Common myeloid progenitor, CD34-positive (primary cell): ENCODE measurements around the gene CORO1A.

Experiments used
- CTCF ChIA-PET: fragments of 350-600 bp; sonication (Branson Sonifier 250); formaldehyde crosslinking; loops from one replicate; lab custom pipeline; 2021; ENCODE audit warnings: antibody characterized with exemption; lab: Charles Lee
- POLR2A ChIA-PET: fragments of 350-600 bp; sonication (Branson Sonifier 250); formaldehyde crosslinking; loops from one replicate; lab custom pipeline; 2021; ENCODE audit warnings: antibody characterized with exemption; lab: Charles Lee
- DNase-seq, 3 donors: peaks; one replicate each; pipeline versions ENCODE4 v3.0.0 to v3.0.0-alpha.2; 2013
- H3K27ac ChIP-seq, 2 experiments: 1 replicate in 1 of 2; 2 replicates in 1 of 2; pipeline ENCODE4 v1.7.0; 2013; ENCODE audit warnings: inconsistent platforms in 2 of 2, low read length in 2 of 2, mild to moderate bottlenecking in 2 of 2, low read depth in 1 of 2, moderate library complexity in 1 of 2; ENCODE audit not compliant: severe bottlenecking in 2 of 2, insufficient read depth in 1 of 2, poor library complexity in 1 of 2
- H3K27me3 ChIP-seq, 5 experiments: replicated peaks in 2 of 5; 1 replicate in 3 of 5; 2 replicates in 2 of 5; pipeline versions ENCODE4 v1.6.1 to v1.7.0; 2013; ENCODE audit warnings: low read length in 4 of 5, mild to moderate bottlenecking in 2 of 5, moderate library complexity in 2 of 5, inconsistent platforms in 1 of 5; ENCODE audit not compliant: insufficient read depth in 5 of 5, control insufficient read depth in 4 of 5
- H3K36me3 ChIP-seq, 4 experiments: 1 replicate in 2 of 4; 2 replicates in 2 of 4; pipeline versions ENCODE4 v1.6.1 to v1.7.0; 2013; ENCODE audit warnings: low read length in 3 of 4, control low read depth in 1 of 4, mild to moderate bottlenecking in 1 of 4; ENCODE audit not compliant: control insufficient read depth in 4 of 4, insufficient read depth in 4 of 4
- H3K4me1 ChIP-seq, 4 experiments: 1 replicate in 3 of 4; 2 replicates in 1 of 4; pipeline versions ENCODE4 v1.6.1 to v1.7.1; 2013; ENCODE audit warnings: low read length in 3 of 4, mild to moderate bottlenecking in 3 of 4, control low read depth in 1 of 4, inconsistent platforms in 1 of 4, moderate library complexity in 1 of 4; ENCODE audit not compliant: control insufficient read depth in 4 of 4, insufficient read depth in 4 of 4; ENCODE audit errors: control extremely low read depth in 1 of 4
- H3K4me3 ChIP-seq, 7 experiments: 1 replicate in 4 of 7; 2 replicates in 3 of 7; pipeline versions ENCODE4 v1.5.1 to v1.7.0; 2013; ENCODE audit warnings: mild to moderate bottlenecking in 7 of 7, low read length in 6 of 7, moderate library complexity in 6 of 7, inconsistent platforms in 2 of 7, low read depth in 2 of 7, control low read depth in 1 of 7; ENCODE audit not compliant: insufficient read depth in 4 of 7, control insufficient read depth in 1 of 7; ENCODE audit errors: extremely low read depth in 1 of 7
- H3K9me3 ChIP-seq, 5 experiments: 1 replicate in 4 of 5; 2 replicates in 1 of 5; pipeline versions ENCODE4 v1.6.1 to v1.7.1; 2013; ENCODE audit warnings: low read length in 4 of 5, mild to moderate bottlenecking in 2 of 5, inconsistent platforms in 1 of 5, low read depth in 1 of 5, moderate library complexity in 1 of 5; ENCODE audit not compliant: control insufficient read depth in 4 of 5, insufficient read depth in 2 of 5; ENCODE audit errors: control extremely low read depth in 1 of 5
- WGBS: methylation state at CpG from one replicate; pipeline ENCODE4 v1.1.5; 2013; ENCODE audit not compliant: insufficient coverage; 5-methylcytosine and 5-hydroxymethylcytosine counted together

The CORO1A gene

GRCh38 chr16:30142672-30143346 lies 40.6 kb upstream of the CORO1A start:
- H3K27ac ChIP-seq: no peak overlapping the region
- peak; percentile 19 to 37 (median 26) for DNase-seq
- no peaks in the 10 kb centered on the region for H3K36me3 ChIP-seq
- ChIA-PET POLR2A (interaction anchor here (1.0 kb wide), 1 partner anchor 41 kb away, joined by 3 read pairs; the partner anchor contains the start of gene CORO1A), CTCF (interaction anchor here (0.6 to 1.3 kb wide), 3 partner anchors 34 to 139 kb away, joined by 3 read pairs; no protein-coding TSS in a partner anchor)
- H3K4me1 ChIP-seq: peaks cover 0 to 9% (median 4%) of the 10 kb centered on the region in 4 experiments
- WGBS: 97% methylated on average over 9 of the region's 13 CpGs
- H3K27me3 ChIP-seq: no peaks in the 10 kb centered on the region
- no peaks in the 10 kb centered on the region for H3K9me3 ChIP-seq
- no peak overlapping the region for H3K4me3 ChIP-seq

- ChIA-PET POLR2A (interaction anchor here (1.0 kb wide), 1 partner anchor 40 kb away, joined by 3 read pairs; the partner anchor contains the start of gene CORO1A), CTCF (interaction anchor here (0.6 to 0.9 kb wide), 2 partner anchors 33 to 139 kb away, joined by 3 read pairs; no protein-coding TSS in a partner anchor)
- no peak overlapping the region for H3K27ac ChIP-seq
- no peaks in the 10 kb centered on the region for H3K36me3 ChIP-seq
- H3K9me3 ChIP-seq: no peaks in the 10 kb centered on the region
- H3K4me3 ChIP-seq: no peak overlapping the region
- no peaks in the 10 kb centered on the region for H3K27me3 ChIP-seq
- DNase-seq: no peak
- peaks cover 0 to 6% (median 4%) of the 10 kb centered on the region in 4 experiments for H3K4me1 ChIP-seq
- no CpG with 5 or more reads among the region's 2 CpGs for WGBS
Measured at GRCh38 chr16:30143347-30143702, 40.1 kb upstream of the CORO1A start.

- Histone ChIP-seq H3K36me3 (no peaks in the 10 kb centered on the region), H3K27me3 (no peaks in the 10 kb centered on the region), H3K4me3 (no peak overlapping the region), H3K27ac (no peak overlapping the region), H3K9me3 (peaks cover 0 to 4% (median 0%) of the 10 kb centered on the region in 5 experiments), H3K4me1 (peaks cover 0 to 6% (median 4%) of the 10 kb centered on the region in 4 experiments)
- DNase-seq: no peak
- ChIA-PET POLR2A (no interaction called here), CTCF (no interaction called here)
Measured at GRCh38 chr16:30144017-30144416, 39.4 kb upstream of the CORO1A start.

GRCh38 chr16:30144917-30145316 lies 38.5 kb upstream of the CORO1A start:
- Histone ChIP-seq H3K36me3 (no peaks in the 10 kb centered on the region), H3K9me3 (peaks cover 0 to 10% (median 0%) of the 10 kb centered on the region in 5 experiments), H3K27me3 (no peaks in the 10 kb centered on the region), H3K27ac (no peak overlapping the region), H3K4me3 (no peak overlapping the region), H3K4me1 (peaks cover 0 to 2% (median under 1%) of the 10 kb centered on the region in 4 experiments)
- DNase-seq: no peak
- CTCF ChIA-PET: no interaction called here
- POLR2A ChIA-PET: no interaction called here
- WGBS: no CpG with 5 or more reads among the region's 1 CpG

GRCh38 chr16:30145657-30146056 lies 37.7 kb upstream of the CORO1A start:
- ChIA-PET POLR2A (interaction anchor here (0.7 kb wide), 1 partner anchor 42 kb away, joined by 4 read pairs; no protein-coding TSS in a partner anchor), CTCF (no interaction called here)
- no peak for DNase-seq
- Histone ChIP-seq H3K27ac (no peak overlapping the region), H3K4me1 (no peaks in the 10 kb centered on the region), H3K9me3 (peaks cover 0 to 10% (median 0%) of the 10 kb centered on the region in 5 experiments), H3K36me3 (no peaks in the 10 kb centered on the region), H3K27me3 (no peaks in the 10 kb centered on the region), H3K4me3 (no peak overlapping the region)
- 83% methylated on average over 1 of the region's 1 CpG for WGBS

- WGBS: 100% methylated on average over 3 of the region's 3 CpGs
- Histone ChIP-seq H3K4me3 (no peak overlapping the region), H3K36me3 (no peaks in the 10 kb centered on the region), H3K4me1 (no peaks in the 10 kb centered on the region), H3K27me3 (no peaks in the 10 kb centered on the region), H3K27ac (no peak overlapping the region), H3K9me3 (peaks cover 0 to 10% (median 0%) of the 10 kb centered on the region in 5 experiments)
- DNase-seq: no peak
- ChIA-PET POLR2A (no interaction called here), CTCF (interaction anchor here (1.2 kb wide), 1 partner anchor 15 kb away, joined by 3 read pairs; no protein-coding TSS in a partner anchor)
Measured at GRCh38 chr16:30147843-30148510, 35.4 kb upstream of the CORO1A start.
